ENCODE measurements around the gene C20orf141.
A peak's percentile ranks its signal among the peaks of the same experiment; 100 is the strongest.
"Not testable (repeated sequence)": the region's sequence is repeated elsewhere in the genome, so short reads cannot be mapped to it uniquely, and the experiment has no call there.

Gene C20orf141

DNA sequence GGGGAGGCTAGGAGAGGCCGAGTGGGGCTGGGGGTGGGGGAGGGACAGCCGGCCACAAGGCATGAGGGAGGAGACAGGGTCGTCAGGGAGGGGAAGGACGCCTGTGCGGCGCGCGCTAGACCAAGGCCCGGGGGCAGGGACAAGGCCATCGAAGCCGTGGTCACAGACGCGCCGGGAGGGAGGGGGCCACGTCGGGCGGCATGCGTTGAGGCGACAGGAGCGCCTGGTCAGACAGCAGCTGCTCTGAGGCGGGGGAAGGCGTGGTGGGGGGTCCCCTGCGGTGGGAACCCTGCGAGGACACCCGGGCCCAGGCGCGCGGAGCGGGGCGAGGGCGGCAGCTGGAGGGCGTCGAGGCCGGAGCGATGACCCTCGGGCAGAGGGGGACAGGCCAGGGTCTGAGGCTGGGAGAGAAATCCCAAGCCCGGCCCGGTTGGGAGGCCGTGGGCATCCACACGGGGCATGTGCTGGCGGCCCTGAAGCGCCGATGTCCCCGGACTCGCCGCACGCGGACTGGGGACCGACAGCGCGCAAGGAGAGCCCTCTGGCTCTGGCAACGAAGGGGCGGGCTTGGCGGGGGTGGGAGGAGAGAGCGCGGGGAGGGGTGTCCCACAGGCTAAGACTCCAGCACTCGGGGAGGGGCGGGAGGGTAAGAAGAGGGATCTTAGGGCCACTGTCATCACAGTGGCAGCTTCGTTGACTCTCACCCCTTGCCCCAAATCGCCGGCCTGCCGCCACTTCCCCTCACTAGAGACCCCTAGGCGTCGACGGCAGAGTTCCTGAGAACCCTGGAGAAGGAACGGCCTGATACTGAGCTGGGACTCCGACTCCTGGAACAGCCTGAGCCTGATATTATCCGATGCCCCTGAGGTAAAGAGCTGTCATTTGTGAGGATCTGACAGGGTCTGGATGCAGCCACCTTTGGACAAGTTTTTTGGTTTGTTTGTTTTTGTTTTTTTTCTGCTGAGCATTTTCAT lies 6.4 kb downstream of the C20orf141 start:
- no peak for DNase-seq (ENCODE audit: low read depth)

DNA sequence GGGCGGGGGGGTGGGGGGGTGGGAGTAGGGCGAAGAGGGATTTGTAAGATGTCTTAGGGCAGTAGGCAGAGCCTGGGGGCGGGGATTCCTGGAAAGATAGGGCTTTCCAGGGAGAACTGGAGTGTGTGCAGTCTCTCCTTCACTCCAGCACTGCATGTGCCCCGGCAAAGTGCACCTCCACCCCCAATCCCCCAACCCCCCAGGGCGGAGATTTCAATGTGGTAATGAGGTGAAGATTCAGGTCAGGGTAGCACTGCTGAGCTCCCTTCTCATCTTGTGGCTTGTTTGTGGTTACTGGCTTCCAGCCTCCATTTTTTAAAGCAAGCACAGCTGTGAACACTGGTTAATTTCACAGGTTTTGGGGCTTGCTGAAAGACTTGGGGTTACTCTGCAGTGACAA lies 7.3 kb downstream of the C20orf141 start:
- no peak for DNase-seq (ENCODE audit: low read depth)

DNA sequence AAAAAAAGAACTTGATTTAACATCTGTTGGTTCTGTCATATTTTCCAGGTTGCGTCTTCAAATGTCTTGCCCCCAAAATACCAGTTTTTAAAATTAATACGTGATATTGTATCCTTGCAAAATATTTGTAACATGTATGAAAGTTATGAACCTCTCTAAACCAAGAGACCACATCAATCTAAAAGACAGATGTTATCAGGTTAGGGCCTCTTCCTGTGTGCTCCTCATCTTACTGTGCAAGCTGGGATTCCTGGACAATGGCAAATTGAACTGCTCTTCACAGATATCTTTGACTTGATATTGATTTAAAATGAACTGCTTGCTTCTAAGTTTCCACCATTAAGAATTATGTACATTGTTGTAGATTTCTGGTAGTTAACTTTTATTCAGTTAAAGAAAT lies 11.0 kb downstream of the C20orf141 start:
- DNase-seq (ENCODE audit: low read depth): no peak

DNA sequence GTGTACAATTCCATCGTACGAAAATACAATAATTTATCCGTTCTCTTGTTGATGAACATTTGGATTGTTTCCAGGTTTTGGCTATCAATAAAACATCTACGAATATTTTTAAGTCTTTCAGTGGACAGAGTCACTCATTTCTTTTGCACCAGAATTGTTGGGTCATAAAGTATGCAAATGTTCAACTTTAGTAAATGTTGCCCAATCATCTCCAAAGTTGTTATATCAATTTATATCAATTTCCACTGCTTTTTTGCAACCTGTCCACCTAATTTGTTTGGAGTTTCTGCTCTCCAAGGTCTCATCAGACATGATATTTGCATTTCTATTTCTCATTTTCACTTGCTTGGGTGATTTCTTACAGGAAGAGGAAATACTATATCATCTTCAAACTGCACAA lies 11.9 kb downstream of the C20orf141 start:
- DNase-seq (ENCODE audit: low read depth): no peak

DNA sequence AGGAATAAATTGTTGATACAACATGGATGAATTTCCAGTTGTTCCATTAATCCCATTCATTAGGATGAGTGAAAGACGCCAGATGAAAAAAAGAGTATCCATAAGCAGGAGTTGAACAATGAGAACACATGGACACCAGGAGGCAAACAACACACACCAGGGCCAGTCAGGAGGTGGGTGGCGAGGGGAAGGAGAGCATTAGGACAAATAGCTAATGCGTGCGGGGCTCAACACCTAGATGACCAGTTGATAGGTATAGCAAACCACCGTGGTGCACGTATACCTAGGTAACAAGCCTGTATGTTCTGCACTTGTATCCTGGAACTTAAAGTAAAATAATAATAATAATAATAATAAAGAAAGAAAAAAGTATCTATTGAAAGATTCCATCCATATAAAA lies 14.6 kb downstream of the C20orf141 start:
- DNase-seq (ENCODE audit: low read depth): no peak

DNA sequence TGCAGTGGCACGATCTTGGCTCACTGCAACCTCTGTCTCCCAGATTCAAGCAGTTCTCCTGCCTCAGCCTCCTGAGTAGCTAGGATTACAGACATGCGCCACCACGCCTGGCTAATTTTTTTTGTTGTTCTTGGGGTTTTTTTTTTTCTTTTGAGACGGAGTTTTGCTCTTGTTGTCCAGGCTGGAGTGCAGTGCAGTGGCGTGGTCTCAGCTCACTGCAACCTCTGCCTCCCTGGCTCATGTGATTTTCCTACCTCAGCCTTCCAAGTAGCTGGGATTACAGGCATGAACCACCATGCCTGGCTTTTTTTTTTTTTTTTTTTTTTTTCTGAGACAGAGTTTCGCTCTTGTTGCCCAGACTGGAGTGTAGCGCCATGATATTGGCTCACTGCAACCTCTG lies 16.4 kb downstream of the C20orf141 start:
- not testable (repeated sequence) for DNase-seq (ENCODE audit: low read depth)

DNA sequence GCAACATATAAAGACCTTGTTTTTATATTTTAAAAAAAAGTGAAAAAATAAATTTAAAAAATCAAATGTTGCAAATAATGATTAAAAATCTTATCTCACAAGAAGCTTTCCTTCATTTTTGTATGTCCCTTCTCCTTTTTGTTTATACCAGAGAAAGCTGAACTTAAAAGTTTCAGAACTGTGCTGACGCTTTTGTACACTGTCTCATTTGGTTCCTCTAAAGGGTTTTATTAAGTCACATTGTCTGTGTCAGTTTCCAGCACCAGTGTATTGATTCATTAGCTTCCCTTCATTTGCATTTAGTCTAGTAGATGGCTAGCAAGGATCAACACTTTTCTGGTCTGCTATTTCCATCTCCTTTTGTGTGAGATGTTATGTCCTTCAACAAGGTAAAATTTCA lies 19.0 kb downstream of the C20orf141 start:
- no peak for DNase-seq (ENCODE audit: low read depth)

DNA sequence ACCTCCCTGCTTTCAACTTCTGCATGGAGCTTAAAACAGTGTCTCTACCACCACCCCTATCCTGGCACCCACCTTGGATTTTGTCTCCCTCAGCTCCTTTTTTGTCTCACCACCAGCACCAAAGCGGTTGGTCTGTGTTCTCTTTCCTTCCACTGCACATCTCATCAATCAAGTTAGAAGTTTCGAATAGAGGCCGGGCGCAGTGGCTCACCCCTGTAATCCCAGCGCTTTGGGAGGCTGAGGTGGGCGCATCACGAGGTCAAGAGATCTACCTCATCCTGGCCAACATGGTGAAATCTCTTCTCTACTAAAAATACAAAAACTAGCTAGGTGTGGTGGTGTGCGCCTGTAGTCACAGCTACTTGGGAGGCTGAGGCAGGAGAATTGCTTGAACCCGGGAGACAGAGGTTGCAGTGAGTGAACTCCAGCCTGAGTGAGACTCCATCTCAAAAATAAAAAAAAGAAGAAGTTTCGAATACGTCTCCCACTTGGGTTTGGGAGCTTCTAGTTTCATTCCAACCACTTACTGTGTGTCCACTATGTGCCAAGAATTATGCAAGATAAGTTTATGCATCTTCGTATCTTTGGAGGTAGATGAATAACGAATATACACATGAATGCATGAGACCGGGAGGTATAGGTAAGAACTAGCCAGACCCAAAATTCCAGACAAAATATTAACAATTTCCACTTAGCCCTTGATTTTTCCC lies 19.8 kb downstream of the C20orf141 start:
- DNase-seq (ENCODE audit: low read depth): no peak

DNA sequence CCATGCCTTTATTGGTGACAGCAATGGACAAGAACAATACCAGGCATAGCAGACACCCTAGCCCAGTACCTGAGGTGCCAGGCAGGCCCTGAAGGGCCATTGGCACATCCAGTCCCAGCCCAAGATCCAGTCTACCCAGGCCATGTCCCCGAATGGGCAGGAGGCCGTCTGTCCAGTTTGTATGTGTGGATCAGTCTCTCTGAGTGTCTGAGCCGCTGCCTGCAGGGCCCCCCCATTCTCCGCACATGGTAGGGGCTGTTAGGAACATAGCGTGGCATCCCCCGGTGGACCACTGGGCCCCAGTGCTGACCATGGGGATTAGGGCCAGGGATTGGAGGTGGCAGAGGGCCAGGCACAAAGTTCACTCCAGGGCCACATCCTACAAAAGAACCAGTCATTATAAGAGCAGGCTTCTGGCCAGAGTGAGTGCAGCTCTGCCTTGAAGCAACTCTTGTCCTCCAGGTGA lies 20.6 kb downstream of the C20orf141 start:
- DNase-seq (ENCODE audit: low read depth): no peak

DNA sequence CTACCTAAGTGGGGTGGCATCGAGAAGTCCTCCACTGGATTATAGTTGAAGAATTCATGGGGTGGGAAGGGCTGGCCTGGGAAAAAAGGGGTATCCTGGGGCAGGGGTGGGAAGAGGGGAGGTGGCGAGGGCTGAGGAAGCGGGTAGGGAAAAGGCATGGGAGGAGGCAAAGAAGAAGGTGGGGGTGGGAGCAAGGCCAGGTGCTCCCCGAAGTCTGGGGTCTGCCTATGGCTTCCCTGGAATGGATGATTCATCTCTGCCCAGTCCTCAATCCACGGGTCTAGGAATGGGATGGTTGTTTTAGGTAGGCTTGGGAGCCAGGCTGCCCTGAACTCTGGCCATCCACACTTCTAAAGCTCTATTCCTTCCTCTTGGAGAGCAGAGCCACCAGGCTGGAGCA lies 21.2 kb downstream of the C20orf141 start:
- DNase-seq (ENCODE audit: low read depth): no peak

DNA sequence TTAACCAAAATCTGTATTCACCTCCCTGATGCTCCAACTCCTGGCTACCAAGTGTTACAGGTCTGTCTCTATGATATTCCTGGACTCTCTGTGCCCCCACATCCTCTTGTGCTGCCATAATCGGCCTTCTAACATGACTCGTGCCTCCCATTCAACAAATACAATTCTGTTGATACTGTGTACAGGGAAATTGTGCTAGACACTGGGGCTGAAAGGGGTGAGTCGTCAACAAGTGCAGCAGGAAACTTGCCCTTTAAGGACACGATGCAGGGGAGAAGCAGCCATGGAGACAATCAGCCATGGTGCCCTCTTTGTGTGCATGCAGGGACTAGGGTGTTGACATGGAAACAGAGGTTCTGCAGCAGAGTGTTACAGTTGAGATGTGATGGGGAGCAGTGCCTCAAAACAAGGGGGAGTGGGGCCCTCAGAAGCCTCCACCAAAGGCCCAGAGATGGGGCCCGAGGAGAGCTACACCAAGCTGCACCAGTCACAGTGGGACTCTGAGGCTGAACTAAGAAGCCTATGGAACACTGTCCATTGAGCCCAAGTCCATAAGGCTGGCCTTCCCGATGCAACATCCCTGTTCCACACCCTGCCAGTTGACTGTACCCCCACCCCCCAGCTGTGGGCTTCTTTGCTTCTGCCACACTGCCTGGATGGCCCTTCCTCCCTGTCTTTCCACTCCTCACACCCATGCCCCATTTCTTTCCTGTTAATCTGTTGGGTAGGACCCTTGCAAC lies 22.6 kb downstream of the C20orf141 start:
- no peak for DNase-seq (ENCODE audit: low read depth)

DNA sequence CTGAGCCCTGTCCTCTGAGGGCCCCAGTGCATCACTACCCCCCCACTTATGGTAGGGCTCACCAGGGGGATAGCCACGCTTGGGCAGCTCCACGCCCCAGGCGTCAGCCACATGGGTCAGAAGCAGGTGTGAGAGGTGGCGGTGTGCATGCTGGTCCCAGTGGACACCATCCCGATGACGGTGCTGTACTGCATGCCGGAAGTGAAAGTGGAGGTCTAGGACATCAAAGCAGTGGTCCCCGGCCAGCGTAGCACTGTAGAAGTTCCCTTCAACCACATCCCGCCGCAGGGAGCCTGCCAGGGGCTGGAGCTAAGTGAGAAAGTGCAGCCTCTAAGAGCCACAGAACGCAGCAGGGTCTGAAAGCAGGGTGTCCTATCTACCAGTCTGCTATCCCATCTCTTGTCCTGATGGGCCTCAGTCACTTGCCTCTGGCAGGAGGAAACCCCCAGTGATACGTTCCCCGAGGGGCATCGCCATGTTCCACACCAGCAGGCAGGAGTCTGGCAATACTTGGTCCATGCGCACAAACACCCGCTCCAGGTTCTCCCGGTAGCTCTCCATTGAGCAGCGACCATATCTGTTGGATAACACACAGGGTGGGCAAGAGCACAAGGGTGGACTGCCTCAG lies 23.5 kb downstream of the C20orf141 start:
- no peak for DNase-seq (ENCODE audit: low read depth)

DNA sequence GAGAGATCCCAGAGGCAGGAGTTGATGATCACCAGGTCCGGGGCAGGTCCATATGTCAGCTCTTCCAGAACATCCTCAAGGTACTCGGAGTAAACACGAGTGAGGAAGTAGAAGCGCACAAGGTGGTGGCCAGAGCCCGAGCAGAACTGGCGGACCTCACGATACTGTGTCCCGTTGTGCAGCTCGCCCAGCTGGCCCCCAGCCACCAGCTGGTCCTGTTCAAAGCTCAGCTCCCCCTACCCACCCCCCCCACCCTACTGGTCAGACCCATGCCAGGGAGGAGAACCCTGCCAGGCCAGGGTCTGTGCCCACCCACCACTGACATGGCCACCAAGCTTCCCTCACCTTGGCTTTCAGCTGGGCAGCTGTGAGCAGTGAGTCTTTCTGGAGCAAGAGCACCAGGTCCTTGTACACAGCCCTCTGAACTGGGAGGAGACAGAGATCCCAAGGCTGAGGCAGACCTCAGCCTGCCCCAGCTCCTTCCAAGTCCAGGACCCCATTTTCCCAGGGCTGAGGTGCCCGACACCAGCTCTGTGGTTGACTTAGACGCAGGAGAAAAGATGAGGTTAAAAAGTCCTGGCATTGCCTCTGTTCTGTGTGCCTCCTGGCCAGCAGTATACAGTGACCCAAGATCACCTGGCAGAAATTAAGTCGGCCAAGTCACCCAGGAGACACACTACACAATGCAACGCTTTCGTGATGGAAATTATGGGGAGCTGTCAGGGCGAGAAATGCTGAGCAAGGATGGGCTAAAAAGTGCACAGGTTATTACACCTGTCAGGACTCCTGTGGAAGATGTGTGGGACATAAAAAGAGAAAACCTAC lies 24.3 kb downstream of the C20orf141 start:
- DNase-seq (ENCODE audit: low read depth): no peak

DNA sequence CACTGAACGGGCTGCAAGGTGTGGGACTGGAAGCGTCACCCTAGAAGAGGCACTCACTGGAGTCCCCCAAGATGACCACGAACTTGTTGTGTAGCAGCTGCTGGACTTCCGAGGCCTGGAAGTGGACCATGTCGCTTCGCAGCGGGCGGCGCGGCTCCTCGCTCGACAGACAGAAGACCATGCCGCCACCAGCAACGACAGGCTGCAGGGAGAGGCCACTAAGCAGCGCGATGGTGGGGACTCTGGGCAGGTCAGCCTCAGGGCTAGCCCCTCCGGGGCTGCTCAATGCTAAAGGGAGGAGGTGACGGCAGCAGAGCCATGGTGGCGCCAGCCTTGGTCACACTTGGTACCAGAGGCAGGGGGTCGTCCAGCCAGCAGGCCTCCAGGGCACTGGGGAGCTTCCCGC lies 24.9 kb downstream of the C20orf141 start:
- DNase-seq (ENCODE audit: low read depth): no peak

DNA sequence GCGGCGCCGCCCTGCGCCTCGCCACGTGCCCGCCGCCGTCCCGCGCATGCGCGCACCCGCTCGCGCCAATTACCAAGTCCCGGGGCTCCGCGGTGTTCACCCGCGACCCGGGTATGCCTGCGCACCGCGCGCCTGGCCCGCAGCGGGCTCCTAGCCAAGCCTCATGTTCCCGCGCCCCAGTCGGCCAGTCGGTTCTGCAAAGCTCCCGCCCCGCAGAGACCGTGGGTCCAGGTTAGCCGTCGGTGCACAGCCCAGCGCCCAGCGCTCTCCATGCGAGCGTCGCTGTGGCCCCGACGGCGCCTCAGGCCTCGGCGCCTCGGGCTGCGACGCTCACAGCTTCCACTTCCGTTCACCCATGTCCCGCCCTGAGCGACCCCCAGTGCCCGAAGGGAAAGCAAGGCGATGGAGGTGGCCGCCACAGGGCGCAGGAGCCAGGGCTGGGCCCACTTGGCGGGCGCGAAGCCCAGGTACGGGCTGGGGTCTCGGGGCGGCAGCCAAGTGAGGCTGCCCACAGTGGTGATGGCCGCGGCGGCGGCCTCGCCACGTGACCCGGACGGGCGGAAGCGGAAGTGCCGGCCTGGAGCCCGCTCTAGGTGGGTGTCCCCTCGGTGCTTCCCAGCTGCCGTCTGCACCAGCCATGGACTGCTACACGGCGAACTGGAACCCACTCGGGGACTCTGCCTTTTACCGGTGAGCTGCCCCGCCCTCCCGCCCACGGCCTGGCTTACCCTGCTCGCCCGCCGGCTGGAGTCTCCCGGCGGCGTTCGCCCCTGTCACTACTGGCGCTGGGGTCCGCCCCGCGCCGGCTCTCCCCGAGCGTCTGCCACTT lies 25.6 kb downstream of the C20orf141 start, which contains the start of the genes PCED1A and VPS16:
PCED1A (minus strand) TSS at position 518 of the 829 bp plus-strand sequence. CDS start 743 bp downstream, outside the sequence.
VPS16 (plus strand) TSS at position 608 of the 829 bp plus-strand sequence; CDS start at position 638, 30 bp downstream.
- peak; percentile 85 for DNase-seq (ENCODE audit: low read depth)

DNA sequence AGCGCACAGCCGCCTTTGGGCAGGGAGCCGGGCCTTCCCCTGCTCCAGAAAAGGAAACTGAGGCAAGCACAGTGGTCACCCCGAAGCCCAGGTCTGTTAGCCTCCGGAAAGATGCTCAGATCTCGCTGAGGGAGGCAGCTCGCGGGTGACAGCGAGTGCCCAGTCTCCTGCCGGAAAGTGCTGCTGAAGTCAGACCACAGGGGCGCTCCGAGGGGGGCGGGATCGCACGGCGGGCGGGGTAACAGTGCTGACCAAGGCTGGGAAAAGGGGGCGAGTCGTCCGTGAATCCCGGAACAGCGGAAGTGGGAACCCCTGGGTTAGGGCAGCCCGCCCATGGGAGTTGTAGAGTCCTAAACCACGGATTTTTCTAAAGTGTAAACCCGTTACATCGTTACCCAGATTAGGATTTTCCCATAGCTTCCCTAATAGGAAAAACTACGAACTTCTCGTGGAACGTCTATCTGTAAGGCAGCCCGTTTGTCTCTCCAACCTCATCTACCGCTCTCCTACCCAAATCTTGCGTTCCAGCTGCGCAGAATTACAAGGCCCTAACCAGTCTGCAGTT lies 26.3 kb downstream of the C20orf141 start:
- DNase-seq (ENCODE audit: low read depth): no peak

DNA sequence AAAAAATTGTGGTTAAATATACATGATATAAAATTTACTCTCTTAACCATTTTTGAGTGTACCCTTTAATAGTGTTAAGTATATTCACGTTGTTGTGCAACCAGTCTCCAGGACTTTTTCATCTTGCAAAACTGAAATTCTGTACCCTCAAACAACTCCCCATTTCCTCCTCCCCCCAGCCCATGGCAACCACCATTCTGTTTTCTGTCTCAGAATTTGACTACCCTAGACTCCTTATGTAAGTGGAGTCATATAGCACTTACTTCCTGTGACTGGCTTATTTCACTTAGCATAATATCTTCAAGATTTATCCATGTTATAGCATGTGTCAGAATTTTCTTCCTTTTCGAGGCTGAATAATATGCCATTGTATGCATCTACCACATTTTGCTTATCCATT lies 30.8 kb downstream of the C20orf141 start:
- no peak for DNase-seq (ENCODE audit: low read depth)

DNA sequence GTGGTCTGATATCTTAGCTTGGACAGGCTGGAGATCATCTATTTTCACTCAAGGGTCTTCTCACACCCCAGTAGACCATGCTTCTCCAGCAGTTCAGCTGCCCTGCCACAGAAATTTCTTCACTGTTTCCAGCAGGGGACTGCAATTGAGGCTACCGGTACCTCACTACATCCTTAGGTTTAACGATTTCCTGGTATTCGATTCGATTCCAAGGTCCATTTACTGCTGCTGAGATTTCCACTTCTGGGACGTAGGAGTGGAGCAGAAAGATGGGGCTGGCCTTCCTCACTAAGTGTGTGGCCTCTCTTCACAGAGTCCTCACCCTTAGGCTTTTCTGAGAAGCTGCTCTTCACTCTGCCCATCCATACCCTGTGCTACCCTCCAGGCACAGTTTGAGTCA lies 31.9 kb downstream of the C20orf141 start:
- DNase-seq (ENCODE audit: low read depth): no peak

DNA sequence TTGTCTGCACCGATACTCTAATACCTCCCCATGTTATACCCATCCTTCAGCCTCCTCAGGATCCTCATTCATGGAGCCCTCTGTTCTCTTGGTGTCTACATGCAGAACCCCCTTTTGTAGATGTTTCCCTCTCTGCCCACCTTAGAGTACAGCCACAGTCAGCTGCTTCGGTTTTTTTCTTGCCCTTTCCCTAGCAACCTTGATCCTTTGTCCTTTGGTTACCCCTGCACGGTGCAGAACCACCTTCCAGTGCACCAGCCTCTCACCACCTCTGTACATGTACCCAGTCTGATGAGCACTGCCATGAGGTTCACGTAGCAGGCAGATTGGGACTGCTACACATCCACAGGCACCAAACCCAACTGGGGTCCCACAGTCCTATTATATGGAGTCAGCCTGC lies 33.0 kb downstream of the C20orf141 start:
- no peak for DNase-seq (ENCODE audit: low read depth)

DNA sequence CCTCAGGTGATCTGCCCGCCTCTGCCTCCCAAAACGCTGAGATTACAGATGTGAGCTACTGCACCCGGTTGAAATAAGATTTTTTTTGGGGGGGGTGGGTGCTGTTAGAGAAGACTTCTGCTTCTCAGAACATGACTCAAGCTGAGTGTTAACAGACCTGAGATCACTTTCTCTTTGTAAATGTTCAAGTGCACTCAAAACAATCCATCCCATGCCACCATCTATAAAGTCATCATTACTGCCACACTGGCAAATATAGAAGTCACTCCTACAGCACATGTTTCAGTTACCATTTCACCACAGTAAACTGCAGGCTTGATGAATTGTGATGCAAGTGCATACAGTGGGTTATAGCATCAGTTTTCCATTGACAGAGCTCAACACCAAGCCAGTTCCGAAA lies 34.7 kb downstream of the C20orf141 start:
- DNase-seq (ENCODE audit: low read depth): no peak

All from stimulated activated CD4-positive, alpha-beta T cell treated with anti-CD3 and anti-CD28 coated beads, Interleukin-2, amount 100 ng/mL, for 4 hours (primary cell).